ENCODE results near the gene CUBN.
"Not testable (repeated sequence)": the region's sequence is repeated elsewhere in the genome, so short reads cannot be mapped to it uniquely, and the experiment has no call there.

The CUBN gene

GRCh38 chr10:16852624-16853023 is 277.0 kb downstream of the CUBN start:
- DNase-seq, result no peak

GRCh38 chr10:16848562-16849154 is 281.0 kb downstream of the CUBN start:
- no peak for DNase-seq

GRCh38 chr10:16847644-16848043 is 282.0 kb downstream of the CUBN start:
- no peak for DNase-seq

GRCh38 chr10:16845248-16845647 is 284.4 kb downstream of the CUBN start:
- DNase-seq, result no peak

GRCh38 chr10:16843252-16843870 is 286.2 kb downstream of the CUBN start:
- DNase-seq, result no peak

- no peak for DNase-seq
Observed at GRCh38 chr10:16835228-16835627, 294.4 kb downstream of the CUBN start.

- DNase-seq, result no peak
Observed at GRCh38 chr10:16832351-16833080, 297.1 kb downstream of the CUBN start.

- DNase-seq, result no peak
Observed at GRCh38 chr10:16828701-16829175, 300.9 kb downstream of the CUBN start.

GRCh38 chr10:16828114-16828568 is 301.5 kb downstream of the CUBN start:
- DNase-seq, result peak in 1 of 2 experiments; percentile 10

GRCh38 chr10:16827474-16827873 is 302.1 kb downstream of the CUBN start:
- not testable (repeated sequence) for DNase-seq

- no peak for DNase-seq
Observed at GRCh38 chr10:16822726-16823360, 306.8 kb downstream of the CUBN start.

- no peak for DNase-seq
Observed at GRCh38 chr10:16822027-16822426, 307.6 kb downstream of the CUBN start.

- no peak for DNase-seq
Observed at GRCh38 chr10:16820421-16820820, 309.2 kb downstream of the CUBN start.

GRCh38 chr10:16820018-16820417 is 309.6 kb downstream of the CUBN start:
- no peak for DNase-seq

GRCh38 chr10:16819436-16819835 is 310.2 kb downstream of the CUBN start:
- no peak for DNase-seq

- DNase-seq, result no peak
Observed at GRCh38 chr10:16819026-16819425, 310.6 kb downstream of the CUBN start.

GRCh38 chr10:16817125-16818019 is 312.2 kb downstream of the CUBN start, which contains the start of gene RSU1:
RSU1 (minus strand) TSS chr10:16817424; CDS start chr10:16817081, 343 bp downstream.
- DNase-seq, result peak; percentile 90 to 93

GRCh38 chr10:16816830-16817124 is 312.8 kb downstream of the CUBN start:
- DNase-seq, result no peak

- no peak for DNase-seq
Observed at GRCh38 chr10:16816171-16816570, 313.4 kb downstream of the CUBN start.

- DNase-seq, result no peak
Observed at GRCh38 chr10:16814012-16814411, 315.6 kb downstream of the CUBN start.

- no peak for DNase-seq
Observed at GRCh38 chr10:16812676-16813075, 316.9 kb downstream of the CUBN start.

- no peak for DNase-seq
Observed at GRCh38 chr10:16811765-16812164, 317.8 kb downstream of the CUBN start.

GRCh38 chr10:16811292-16811691 is 318.3 kb downstream of the CUBN start:
- no peak for DNase-seq
